Activated CD4-positive, alpha-beta T cell treated with anti-CD3 and anti-CD28 coated beads, Interleukin-2, amount 10 ng/mL, durations not matched to agents 7 days and 5 days (primary cell): ENCODE results near the gene GRIK5. TPM values are rescaled to one million over a fixed set of nuclear protein-coding genes. Genes with fewer than 3 reads are reported as not detected.
"Not testable (repeated sequence)": the region's sequence is repeated elsewhere in the genome, so short reads cannot be mapped to it uniquely, and the experiment has no call there.

Experiments
- CTCF ChIA-PET: fragments of 350-600 bp; sonication (Branson Sonifier 250); formaldehyde crosslinking; loops from one replicate; lab custom pipeline; 2021; ENCODE audit warnings: antibody characterized with exemption; lab: Charles Lee
- POLR2A ChIA-PET: fragments of 350-600 bp; sonication (Branson Sonifier 250); formaldehyde crosslinking; loops from one replicate; lab custom pipeline; 2021; ENCODE audit warnings: antibody characterized with exemption; lab: Charles Lee
- DNase-seq: peaks from one replicate; pipeline ENCODE4 v3.0.0-alpha.2; 2020
- H3K27ac Mint-ChIP-seq: one replicate; pipeline ENCODE4 v1.8.0; 2021; ENCODE audit warnings: mild to moderate bottlenecking, moderate library complexity, mixed read lengths
- H3K27me3 Mint-ChIP-seq: one replicate; pipeline ENCODE4 v1.8.0; 2021; ENCODE audit warnings: mixed read lengths
- H3K36me3 Mint-ChIP-seq: one replicate; pipeline ENCODE4 v1.8.0; 2021; ENCODE audit warnings: low read depth, mixed read lengths
- H3K4me1 Mint-ChIP-seq: one replicate; pipeline ENCODE4 v1.8.0; 2021; ENCODE audit warnings: mixed read lengths
- H3K4me3 Mint-ChIP-seq: one replicate; pipeline ENCODE4 v1.8.0; 2021; ENCODE audit warnings: mild to moderate bottlenecking, moderate library complexity, mixed read lengths
- H3K9me3 Mint-ChIP-seq: one replicate; pipeline ENCODE4 v1.8.0; 2021; ENCODE audit warnings: mixed read lengths
- total RNA-seq, 2 experiments: library from RNA; stranded (reverse); gene quantifications; one replicate each; pipeline ENCODE4 v1.2.3, GENCODE V29; 2021

The GRIK5 gene
- total RNA-seq, 2 experiments from 2014 or later, result 0.65 to 0.79 TPM

DNA sequence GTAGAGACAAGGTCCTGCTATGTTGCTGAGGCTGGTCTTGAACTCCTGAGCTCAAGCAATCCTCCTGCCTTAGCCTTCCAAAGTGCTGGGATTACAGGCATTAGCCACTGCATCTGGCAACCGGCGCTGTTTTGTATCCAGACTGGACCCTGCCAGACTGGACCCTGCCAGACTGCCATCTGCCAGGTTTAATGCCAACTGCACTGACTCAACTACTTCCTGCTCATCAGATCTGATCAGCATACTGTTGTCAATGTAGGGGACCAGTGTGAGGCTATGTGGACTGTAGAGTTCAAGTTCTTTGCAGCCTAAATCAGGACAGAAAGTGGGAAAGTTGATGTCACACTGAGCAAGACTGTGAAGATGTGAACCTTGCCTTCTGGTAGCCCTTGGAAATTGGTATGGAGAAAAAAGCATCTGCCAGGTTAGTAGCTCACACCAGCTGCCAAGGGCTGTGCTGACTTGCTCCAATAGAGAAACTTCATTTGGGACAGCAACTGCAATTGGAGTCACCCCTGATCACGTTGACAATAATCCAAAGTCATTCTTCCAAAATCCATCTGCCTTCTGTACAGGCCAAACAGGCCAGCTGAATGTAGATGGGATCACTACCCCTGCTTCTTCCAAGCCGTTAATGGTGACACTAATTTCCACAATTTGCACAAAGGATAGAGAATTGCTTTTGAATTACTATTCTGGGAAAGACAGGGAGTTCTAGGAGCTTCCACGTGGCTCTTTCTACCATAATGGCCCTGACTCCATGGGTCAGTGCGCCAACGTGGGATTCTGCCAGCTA is 39.2 kb downstream of the GRIK5 start:
- Mint-ChIP-seq H3K27ac (no peak overlapping the region), H3K27me3 (peaks cover 15% of the 10 kb centered on the region), H3K9me3 (no peaks in the 10 kb centered on the region), H3K4me3 (no peak overlapping the region), H3K4me1 (peaks cover 8% of the 10 kb centered on the region), H3K36me3 (no peaks in the 10 kb centered on the region)
- no peak for DNase-seq
- CTCF ChIA-PET, result interaction anchor here (1.1 to 2.3 kb wide), 3 partner anchors 9 to 23 kb away, joined by 3 to 7 read pairs (median 3); no protein-coding TSS in a partner anchor
- POLR2A ChIA-PET, result no interaction called here

DNA sequence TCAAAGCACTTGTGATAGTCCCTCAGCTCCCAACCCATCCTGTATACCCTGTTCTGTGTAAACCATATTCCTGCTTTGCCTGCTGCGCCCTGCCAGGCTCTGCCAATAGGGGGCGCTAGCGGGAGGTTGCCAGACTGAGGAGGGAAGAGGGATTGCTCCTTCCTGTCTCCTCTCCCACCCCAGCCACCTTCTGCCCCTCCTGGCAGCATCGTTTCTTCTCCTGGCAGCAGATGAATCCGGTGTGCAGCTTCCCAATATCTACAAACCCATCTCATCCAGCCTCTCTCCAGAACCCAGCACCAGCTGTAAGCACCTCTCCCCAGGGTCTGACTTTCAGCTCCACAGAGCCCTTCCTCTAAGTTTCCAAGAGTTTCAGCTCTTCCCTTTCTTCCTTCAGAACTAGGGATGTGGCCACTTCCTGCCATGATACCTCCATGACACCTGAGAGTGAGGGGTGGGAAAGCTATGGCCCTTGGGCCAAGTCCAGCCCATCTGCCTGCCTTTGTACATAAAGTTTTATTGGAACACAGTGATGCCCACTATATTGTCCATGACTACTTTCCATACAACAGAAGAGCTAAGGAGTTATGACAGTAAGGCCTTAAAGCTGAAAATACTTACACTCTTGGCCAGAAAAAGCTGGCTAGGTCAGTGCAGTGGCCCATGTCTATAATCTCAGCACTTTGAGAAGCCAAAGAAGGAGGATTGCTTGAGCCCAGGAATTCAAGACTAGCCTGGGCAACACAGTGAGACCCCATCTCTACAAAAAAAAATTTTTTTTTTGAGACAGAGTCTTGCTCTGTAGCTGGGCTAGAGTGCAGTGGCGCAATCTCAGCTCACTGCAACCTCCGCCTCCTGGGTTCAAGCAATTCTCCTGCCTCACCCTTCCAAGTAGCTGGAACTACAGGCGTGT is 41.4 kb downstream of the GRIK5 start:
- H3K9me3 Mint-ChIP-seq, result no peaks in the 10 kb centered on the region
- ChIA-PET POLR2A (interaction anchor here (0.7 kb wide), 1 partner anchor 155 kb away, joined by 3 read pairs; no protein-coding TSS in a partner anchor), CTCF (interaction anchor here (0.6 to 2.3 kb wide), 6 partner anchors 25 to 1452 kb away, joined by 3 to 7 read pairs (median 3); no protein-coding TSS in a partner anchor)
- H3K27me3 Mint-ChIP-seq, result peaks cover 15% of the 10 kb centered on the region
- no peak overlapping the region for H3K27ac Mint-ChIP-seq
- peak; percentile 25 for DNase-seq
- H3K4me3 Mint-ChIP-seq, result no peak overlapping the region
- no peaks in the 10 kb centered on the region for H3K4me1 Mint-ChIP-seq
- no peaks in the 10 kb centered on the region for H3K36me3 Mint-ChIP-seq

DNA sequence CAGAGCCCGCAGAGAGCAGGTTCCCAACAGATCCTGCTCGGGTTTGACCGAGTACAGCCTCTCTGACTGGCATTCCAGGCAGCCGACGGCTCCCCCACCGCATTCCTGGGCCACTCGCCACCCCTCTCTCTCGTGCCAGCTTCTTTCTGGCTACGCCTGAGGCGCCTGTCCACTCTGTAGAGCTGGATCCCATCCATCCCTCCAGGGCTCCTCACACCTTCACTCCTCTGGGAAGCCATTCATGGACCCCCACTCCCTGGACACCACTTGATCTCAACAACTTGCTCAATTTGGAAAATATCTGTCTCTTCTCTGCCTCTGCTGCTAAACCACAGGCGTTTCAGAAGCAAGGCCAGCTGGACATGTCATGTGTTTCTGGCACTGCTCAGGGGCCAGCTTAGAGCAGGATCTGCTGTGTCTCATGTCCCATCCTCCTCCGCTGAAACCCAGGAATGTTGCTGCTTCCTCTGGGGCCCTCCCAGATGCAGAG is 45.3 kb downstream of the GRIK5 start:
- H3K9me3 Mint-ChIP-seq, result no peaks in the 10 kb centered on the region
- CTCF ChIA-PET, result no interaction called here

GRCh38 chr19:42023943-42024260 is 46.1 kb downstream of the GRIK5 start:
- no peaks in the 10 kb centered on the region for H3K27me3 Mint-ChIP-seq
- no peaks in the 10 kb centered on the region for H3K36me3 Mint-ChIP-seq
- H3K4me3 Mint-ChIP-seq, result no peak overlapping the region
- no peak for DNase-seq
- no peaks in the 10 kb centered on the region for H3K4me1 Mint-ChIP-seq
- ChIA-PET POLR2A (no interaction called here), CTCF (interaction anchor here (1.8 kb wide), 1 partner anchor 11 kb away, joined by 7 read pairs; no protein-coding TSS in a partner anchor)
- no peaks in the 10 kb centered on the region for H3K9me3 Mint-ChIP-seq
- H3K27ac Mint-ChIP-seq, result no peak overlapping the region

More for the DNA sequence above, 45.3 kb downstream of the GRIK5 start:
- H3K36me3 Mint-ChIP-seq, result no peaks in the 10 kb centered on the region
- H3K4me3 Mint-ChIP-seq, result no peak overlapping the region
- no peaks in the 10 kb centered on the region for H3K4me1 Mint-ChIP-seq
- no peak for DNase-seq
- POLR2A ChIA-PET, result no interaction called here
- no peak overlapping the region for H3K27ac Mint-ChIP-seq
- peaks cover 2% of the 10 kb centered on the region for H3K27me3 Mint-ChIP-seq

DNA sequence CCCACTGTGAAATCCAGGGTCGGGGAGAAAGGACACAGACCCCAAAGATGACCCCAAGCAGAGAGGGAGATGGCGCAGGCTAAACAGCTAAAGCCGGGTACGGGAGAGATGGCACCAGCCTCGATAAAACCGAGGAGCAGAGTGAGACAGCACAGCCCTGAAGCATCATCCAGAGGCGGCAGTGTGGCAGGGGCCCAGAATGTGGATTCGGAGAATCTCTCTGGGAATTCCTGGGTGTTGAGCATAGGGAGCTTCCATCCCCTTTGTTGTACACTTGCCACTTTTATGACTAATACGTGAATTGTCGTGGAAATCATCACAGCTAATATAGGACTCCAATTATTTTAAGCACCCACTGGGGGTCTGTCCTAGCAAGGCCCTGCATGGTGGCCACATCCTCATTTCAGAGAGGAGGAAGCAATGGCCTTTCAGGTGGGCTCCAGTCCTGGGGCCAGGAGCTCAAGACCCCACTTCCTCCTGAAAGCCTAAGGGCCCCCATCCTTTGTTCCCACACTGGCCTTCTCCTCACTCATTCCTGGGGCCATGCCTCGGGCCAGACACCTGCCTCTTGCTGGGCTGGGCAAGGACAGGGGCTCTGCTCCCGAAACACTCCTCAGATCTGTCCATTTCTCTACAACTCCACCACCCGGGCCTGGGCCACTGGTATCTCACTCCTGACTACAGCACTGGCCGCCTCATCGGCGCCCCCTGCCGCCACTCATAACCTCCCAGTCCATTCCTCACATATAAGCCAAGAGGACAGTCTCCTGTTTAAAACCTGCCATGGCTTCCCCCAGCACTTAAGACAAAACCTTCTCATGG is 46.7 kb downstream of the GRIK5 start:
- ChIA-PET POLR2A (no interaction called here), CTCF (interaction anchor here (0.7 to 1.8 kb wide), 2 partner anchors 12 to 19 kb away, joined by 3 to 7 read pairs; no protein-coding TSS in a partner anchor)
- H3K27ac Mint-ChIP-seq, result no peak overlapping the region
- no peak overlapping the region for H3K4me3 Mint-ChIP-seq
- H3K27me3 Mint-ChIP-seq, result no peaks in the 10 kb centered on the region
- DNase-seq, result peak; percentile 13
- H3K9me3 Mint-ChIP-seq, result no peaks in the 10 kb centered on the region
- no peaks in the 10 kb centered on the region for H3K4me1 Mint-ChIP-seq
- H3K36me3 Mint-ChIP-seq, result no peaks in the 10 kb centered on the region

DNA sequence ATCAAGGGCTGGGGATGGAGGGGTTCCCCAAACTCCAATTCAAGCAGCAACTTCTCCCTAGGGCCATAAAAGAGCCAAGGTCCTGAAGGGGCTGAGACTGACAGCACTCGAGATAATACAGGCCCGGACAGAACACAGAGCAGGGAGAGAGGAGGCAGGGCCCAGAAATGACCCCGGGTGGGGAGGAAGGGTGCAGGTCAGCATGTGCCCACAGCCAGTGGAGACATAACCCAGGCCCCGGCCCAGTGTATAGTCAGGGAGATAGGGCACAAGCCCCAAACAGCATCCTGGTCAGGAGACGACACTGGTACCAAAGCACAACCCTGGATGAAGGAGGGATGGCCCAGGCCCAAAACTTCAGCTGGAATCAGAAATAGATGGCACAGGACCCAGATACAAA is 47.4 kb downstream of the GRIK5 start:
- Mint-ChIP-seq H3K36me3 (no peaks in the 10 kb centered on the region), H3K9me3 (no peaks in the 10 kb centered on the region), H3K4me3 (no peak overlapping the region), H3K4me1 (no peaks in the 10 kb centered on the region), H3K27ac (no peak overlapping the region), H3K27me3 (no peaks in the 10 kb centered on the region)
- ChIA-PET POLR2A (no interaction called here), CTCF (interaction anchor here (0.7 to 1.8 kb wide), 2 partner anchors 12 to 20 kb away, joined by 3 to 7 read pairs; no protein-coding TSS in a partner anchor)
- DNase-seq, result no peak

GRCh38 chr19:42021185-42021584 is 48.8 kb downstream of the GRIK5 start:
- DNase-seq, result no peak
- H3K36me3 Mint-ChIP-seq, result no peaks in the 10 kb centered on the region
- H3K27ac Mint-ChIP-seq, result no peak overlapping the region
- H3K9me3 Mint-ChIP-seq, result no peaks in the 10 kb centered on the region
- CTCF ChIA-PET, result no interaction called here
- POLR2A ChIA-PET, result no interaction called here
- no peak overlapping the region for H3K4me3 Mint-ChIP-seq
- H3K27me3 Mint-ChIP-seq, result no peaks in the 10 kb centered on the region
- no peaks in the 10 kb centered on the region for H3K4me1 Mint-ChIP-seq

- CTCF ChIA-PET, result no interaction called here
- DNase-seq, result no peak
- POLR2A ChIA-PET, result no interaction called here
- Mint-ChIP-seq H3K27ac (no peak overlapping the region), H3K27me3 (no peaks in the 10 kb centered on the region), H3K4me3 (no peak overlapping the region), H3K36me3 (no peaks in the 10 kb centered on the region), H3K4me1 (no peaks in the 10 kb centered on the region), H3K9me3 (no peaks in the 10 kb centered on the region)
Observed at GRCh38 chr19:42018503-42019193, 51.4 kb downstream of the GRIK5 start.

DNA sequence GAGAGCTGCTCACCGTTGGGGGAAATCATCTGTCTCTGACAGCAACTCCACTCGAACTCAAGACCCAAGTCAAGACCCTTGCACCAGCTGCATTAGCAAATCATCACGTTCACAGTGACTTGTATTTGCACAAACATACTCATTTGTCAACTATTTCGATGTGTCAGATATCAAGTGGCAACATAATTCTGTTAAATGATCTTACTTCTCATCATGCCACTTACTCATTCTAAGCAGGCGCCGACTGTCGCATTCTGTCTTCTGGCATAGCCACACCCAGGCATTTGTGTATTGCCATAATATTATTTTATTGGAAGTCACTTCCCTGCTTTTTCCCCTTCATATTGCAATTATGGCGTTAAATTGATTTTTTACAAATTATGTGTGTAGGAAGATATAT is 53.0 kb downstream of the GRIK5 start:
- CTCF ChIA-PET, result interaction anchor here (0.6 kb wide), 1 partner anchor 424 kb away, joined by 3 read pairs; no protein-coding TSS in a partner anchor
- no peak overlapping the region for H3K27ac Mint-ChIP-seq
- no peak overlapping the region for H3K4me3 Mint-ChIP-seq
- no peaks in the 10 kb centered on the region for H3K36me3 Mint-ChIP-seq
- POLR2A ChIA-PET, result no interaction called here
- no peak for DNase-seq
- no peaks in the 10 kb centered on the region for H3K4me1 Mint-ChIP-seq
- no peaks in the 10 kb centered on the region for H3K9me3 Mint-ChIP-seq
- no peaks in the 10 kb centered on the region for H3K27me3 Mint-ChIP-seq

- CTCF ChIA-PET, result interaction anchor here (0.6 to 1.1 kb wide), 3 partner anchors 22 to 391 kb away, joined by 3 to 4 read pairs (median 4); no protein-coding TSS in a partner anchor
- H3K4me3 Mint-ChIP-seq, DNase-seq, POLR2A ChIA-PET, H3K36me3 Mint-ChIP-seq, H3K9me3 Mint-ChIP-seq, H3K27me3 Mint-ChIP-seq, H3K4me1 Mint-ChIP-seq, H3K27ac Mint-ChIP-seq: not testable (repeated sequence)
Observed at GRCh38 chr19:42012747-42013146, 57.3 kb downstream of the GRIK5 start.

DNA sequence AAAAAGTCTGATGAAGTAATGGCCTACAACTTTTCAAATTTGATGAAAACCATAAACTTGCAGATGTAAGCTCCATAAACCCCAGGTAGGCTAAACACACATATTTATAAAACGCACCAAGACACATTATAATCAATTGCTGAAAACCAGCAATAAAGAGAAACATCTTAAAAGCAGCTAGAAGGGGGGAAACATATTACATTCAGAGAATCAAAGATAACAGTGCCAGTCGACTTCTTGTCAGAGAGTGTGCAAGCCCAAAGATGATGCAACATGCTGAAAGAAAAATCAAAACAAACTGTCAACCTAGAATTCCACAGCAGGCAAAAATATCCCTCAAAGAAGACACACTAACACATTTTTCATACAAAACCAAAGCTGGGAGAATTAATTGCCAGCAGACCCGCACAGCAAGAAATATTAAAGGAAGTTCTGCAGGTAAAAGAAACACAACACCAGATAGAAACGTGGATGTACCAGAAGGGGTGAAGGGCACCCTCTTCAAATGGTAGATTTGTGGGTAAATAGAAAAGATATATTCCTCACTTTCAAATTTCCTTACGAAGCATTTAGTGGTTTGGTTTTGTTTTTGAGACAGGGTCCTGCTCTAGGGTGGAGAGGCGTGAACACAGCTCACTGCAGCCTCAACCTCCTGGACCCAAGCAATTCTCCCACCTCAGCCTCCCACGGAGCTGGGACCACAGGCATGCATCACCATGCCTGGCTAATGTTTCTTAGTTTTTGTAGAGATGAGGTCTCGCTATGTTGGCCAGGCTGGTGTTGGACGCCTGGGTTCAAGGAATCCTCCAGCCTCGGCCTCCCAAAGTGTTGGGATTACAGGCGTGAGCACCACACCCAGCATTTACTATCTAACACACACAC is 59.5 kb downstream of the GRIK5 start:
- ChIA-PET POLR2A (no interaction called here), CTCF (interaction anchor here (0.6 to 1.1 kb wide), 2 partner anchors 98 to 1563 kb away, joined by 3 read pairs; no protein-coding TSS in a partner anchor)
- H3K9me3 Mint-ChIP-seq, result no peaks in the 10 kb centered on the region
- no peaks in the 10 kb centered on the region for H3K36me3 Mint-ChIP-seq
- H3K4me1 Mint-ChIP-seq, result peaks cover 1% of the 10 kb centered on the region
- peak overlapping the region; percentile 47 for H3K27ac Mint-ChIP-seq
- H3K27me3 Mint-ChIP-seq, result no peaks in the 10 kb centered on the region
- no peak for DNase-seq
- no peak overlapping the region for H3K4me3 Mint-ChIP-seq
